ENCODE measurements around the gene KLHDC8A.
A peak's percentile ranks its signal among the peaks of the same experiment; 100 is the strongest.
"Not testable (repeated sequence)": the region's sequence is repeated elsewhere in the genome, so short reads cannot be mapped to it uniquely, and the experiment has no call there.

Gene KLHDC8A

DNA sequence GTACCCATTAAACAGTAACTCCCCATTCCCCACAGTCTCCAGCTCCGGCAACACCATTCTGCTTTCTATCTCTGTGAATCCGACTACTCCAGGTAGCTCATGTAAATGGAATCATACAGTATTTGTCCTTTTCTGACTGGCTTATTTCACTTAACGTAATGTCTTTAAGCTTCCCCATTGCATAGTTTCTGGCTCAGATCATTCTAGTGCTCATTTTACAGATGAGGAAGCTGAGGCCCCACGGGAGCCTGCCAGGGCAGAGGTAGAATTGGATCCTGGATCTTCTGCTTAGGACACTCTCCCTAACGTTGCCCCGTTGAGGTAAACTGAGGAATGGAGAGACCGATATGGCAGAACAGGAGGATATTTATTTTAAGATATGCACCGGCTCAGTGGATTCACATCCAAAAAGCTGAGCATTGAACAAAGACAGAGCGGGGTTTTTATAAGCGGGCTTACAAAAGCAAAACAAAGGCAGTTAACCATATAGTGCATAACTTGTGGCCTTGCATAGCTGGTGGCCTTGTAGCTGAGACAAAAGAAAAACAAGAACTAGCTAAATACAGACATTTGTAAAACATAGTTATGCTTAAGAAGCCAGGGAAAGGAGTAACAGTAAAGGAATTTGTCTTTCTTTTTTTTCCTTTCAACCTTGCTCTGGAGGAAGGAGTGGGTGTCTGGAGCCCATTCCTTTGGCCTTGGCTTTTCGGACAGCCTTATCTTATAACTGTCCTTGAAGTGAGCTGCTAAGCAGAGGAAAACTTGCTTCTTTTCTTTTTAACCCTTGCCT lies 15.3 kb upstream of the KLHDC8A start:
- no peak for DNase-seq (ENCODE audit: low spot score)

DNA sequence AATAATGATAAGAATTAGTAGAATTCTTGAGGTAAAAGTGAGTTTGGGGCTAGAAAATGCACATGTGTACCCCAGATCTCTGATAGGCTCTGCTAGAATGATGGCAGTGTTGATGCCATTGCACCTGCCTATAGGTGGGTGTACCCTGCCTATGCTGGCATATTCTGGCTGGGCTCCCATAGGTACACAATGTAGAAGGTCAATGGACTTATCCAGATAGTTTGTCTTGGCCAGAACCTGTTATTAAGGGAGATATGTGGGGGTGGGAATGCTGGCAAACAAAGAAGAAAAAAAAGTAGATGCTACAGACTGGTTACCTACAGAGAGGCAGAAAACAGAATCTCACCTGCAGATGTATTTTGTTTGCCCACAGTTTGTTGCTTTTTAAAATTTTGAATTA lies 14.1 kb upstream of the KLHDC8A start:
- no peak for DNase-seq (ENCODE audit: low spot score)

DNA sequence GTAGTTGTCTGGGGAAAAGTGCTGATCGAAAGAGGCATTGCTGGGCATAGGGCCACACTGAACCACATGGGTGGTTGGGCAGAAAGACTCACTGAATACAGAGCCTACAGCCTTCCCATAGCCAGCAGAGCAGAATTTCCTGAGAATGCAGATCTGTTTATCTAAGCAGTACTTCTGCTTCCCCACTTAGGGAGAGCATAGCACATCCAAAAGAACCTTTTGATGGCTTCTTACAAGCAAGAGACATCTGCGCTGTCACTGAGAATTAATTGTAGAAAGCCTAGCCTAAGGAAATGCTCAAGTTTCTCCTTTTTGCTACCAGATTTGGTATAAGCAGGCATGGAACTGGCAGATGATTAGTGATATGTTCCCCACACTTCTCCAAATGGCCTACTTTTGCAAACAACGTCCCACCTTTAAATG lies 13.0 kb upstream of the KLHDC8A start:
- DNase-seq (ENCODE audit: low spot score): no peak

DNA sequence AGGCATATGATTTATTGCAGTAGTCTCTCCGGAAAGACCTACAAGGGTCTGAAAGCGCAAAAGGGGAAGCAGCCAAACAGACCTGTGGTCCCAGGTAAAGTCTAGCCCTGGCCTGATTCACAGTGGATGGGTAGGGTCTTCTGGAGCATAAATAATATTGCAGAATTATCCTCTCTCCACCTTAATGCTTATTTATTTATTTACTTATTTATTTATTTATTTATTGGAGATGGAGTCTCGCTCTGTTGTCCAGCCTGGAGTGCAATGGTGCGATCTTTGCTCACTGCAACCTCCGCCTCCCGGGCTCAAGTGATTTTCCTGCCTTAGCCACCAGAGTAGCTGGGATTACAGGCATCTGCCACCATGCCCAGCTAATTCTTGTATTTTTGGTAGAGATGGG lies 11.8 kb upstream of the KLHDC8A start:
- DNase-seq (ENCODE audit: low spot score): no peak

DNA sequence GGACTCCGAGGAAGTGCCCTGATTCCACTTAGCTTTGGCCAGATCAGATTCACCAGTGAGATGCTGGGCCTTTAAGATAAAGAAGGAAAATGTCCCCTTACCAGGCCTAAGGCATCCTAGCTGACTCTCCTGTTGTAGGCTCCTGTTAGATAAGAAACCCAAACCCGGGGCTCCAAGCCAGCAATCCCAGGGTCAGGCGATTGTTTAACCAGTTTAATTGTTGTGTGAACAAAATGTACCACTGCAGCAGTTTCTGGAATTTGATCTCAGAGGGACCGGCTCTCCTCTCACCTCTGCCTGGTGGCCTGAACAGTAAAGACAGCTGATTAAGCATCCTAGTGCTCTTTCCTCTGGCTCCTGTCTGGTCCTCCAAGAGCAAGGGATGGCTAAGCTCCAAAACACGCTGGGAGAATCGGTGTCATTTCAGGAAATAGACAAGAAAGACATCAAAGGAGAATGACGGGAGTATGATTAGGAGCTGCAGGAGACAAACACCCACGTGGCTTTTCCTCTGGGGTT lies 9.3 kb upstream of the KLHDC8A start:
- DNase-seq (ENCODE audit: low spot score): no peak

- DNase-seq (ENCODE audit: low spot score): not testable (repeated sequence)
These were observed 8.4 kb upstream of the KLHDC8A start for GRCh38 chr1:205365086-205365485.

GRCh38 chr1:205360891-205361290 lies 4.2 kb upstream of the KLHDC8A start:
- DNase-seq (ENCODE audit: low spot score): no peak

GRCh38 chr1:205359771-205360565 lies 3.2 kb upstream of the KLHDC8A start:
- DNase-seq (ENCODE audit: low spot score): no peak

GRCh38 chr1:205358579-205358978 lies 1.9 kb upstream of the KLHDC8A start:
- DNase-seq (ENCODE audit: low spot score): no peak

DNA sequence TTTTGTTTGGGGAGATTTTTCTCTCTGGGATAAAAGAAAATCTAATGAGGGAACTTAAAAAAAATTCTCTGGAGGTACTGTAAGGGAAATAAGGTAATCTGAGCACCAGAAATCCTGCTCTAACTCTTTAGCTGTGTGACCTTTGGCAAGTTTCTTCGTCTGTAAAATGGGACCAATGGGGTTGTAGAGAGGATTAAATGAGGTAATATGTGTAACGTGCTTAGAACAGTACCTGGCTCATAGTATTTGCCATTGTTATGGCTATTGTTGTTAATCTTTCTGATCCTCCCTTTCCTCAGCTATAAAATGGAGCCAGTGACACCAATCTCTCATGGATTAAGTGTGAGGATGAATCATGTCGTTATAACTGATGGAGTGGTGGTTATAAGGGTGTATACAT lies 845 bp upstream of the KLHDC8A start:
- no peak for DNase-seq (ENCODE audit: low spot score)

GRCh38 chr1:205355075-205355453 lies 1.7 kb downstream of the KLHDC8A start:
- peak; percentile 40 for DNase-seq (ENCODE audit: low spot score)

DNA sequence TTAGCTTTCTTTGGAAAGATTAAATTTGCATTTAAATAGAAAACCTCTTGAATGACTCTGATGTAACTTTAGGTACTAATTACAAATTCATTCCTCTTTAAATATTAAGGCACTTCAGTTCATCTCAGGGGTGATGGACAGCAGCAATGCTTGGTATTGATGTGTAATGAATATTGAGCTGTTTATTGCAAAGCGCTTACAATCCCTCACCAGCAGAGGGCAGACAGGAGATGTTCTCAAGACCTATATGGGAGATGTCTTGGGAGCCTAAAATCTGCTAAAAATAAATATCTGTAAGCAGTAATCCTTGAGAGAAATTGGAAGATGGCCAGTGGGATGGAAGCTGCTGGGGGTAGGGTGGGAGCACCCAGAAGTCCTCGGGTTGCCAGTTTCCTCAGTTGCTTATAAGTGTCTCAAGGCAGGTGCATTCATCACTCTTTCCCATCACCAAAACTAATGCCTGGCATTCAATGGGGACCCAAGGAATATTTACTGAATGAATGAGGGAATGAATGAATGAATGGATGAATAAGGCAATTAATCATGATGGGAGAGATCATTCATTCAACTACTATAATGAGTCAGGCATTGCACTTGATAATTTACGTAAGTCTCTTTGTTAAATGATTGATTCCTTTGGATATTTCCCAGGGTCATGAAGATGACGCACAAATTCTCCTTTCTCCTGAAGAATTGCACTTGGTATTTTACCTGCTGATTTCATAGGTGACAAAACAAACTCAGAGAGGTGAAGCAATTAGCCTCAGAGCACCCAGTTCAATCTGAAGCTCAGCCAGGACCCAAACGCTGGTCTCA lies 2.3 kb downstream of the KLHDC8A start:
- DNase-seq (ENCODE audit: low spot score): peak; percentile 70

- no peak for DNase-seq (ENCODE audit: low spot score)
These were observed 3.1 kb downstream of the KLHDC8A start for GRCh38 chr1:205353612-205354011.

GRCh38 chr1:205353191-205353590 lies 3.5 kb downstream of the KLHDC8A start:
- DNase-seq (ENCODE audit: low spot score): no peak

GRCh38 chr1:205351984-205352713 lies 4.6 kb downstream of the KLHDC8A start:
- DNase-seq (ENCODE audit: low spot score): peak; percentile 37

DNA sequence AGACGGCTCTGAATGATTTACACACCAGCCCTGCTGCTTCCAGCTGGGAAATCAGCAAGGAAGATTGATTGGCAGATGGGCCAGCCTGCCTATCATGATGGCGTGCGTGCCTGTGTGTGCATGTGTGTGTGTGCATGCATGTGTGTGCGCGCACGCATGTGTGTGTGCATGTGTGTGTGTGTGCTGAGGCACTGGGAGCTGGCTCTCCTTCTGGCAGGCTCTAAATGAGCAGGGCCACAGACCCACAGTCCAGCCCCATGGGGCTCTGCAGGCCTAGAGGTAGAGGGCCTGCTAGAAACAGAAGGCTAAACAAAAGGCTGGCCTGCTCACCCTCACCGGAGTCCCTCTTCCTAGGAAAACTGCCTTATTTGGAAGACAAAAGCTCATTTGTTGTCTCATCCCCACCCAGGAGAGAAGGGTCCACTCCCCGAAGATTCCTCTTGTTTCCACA lies 6.0 kb downstream of the KLHDC8A start:
- no peak for DNase-seq (ENCODE audit: low spot score)

- no peak for DNase-seq (ENCODE audit: low spot score)
These were observed 6.6 kb downstream of the KLHDC8A start for GRCh38 chr1:205350124-205350523.

DNA sequence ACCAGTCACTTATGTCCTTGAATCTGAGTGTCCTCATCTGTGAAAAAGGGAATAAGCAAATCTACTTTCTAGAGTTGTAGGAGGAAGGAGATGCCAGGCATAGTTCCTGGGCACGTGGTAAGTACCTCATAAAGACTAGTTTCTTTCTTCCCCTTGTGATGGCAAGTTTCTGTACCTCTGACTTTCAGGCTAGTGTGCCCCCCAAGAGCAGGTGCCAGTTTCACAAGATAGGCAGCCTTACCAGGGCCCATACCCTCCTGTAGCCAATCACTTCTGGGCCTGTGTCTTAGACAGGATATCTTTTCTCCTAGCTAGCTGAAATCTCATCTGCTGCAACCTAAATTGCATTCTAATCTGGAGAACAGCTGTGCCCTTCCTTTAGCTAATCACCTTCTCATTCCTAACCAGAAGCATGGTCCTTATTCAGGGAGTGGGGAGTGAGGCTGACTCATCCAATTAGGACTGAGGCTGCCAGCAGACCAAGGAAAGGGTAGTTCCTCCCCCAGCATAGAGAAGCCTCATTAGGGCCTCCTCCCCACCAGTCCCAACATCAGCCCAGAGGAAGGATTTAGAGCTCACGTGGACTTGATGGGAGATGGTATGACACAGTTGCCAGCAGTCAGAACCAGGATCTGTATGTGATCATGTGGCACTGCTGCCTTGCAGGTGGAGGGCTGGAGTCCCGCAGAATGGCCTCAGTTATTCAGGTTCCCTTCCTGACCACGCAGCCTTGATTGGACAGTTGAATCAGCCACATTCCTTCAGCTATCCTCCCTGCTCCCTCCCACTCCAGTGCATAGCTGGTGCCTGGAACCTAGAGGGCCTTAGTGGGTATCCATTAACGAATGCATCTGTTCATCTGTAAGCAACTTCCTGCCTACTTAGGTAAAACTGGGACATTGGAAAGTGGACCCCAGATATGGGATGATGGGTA lies 7.9 kb downstream of the KLHDC8A start:
- DNase-seq (ENCODE audit: low spot score): peak; percentile 72

- DNase-seq (ENCODE audit: low spot score): peak; percentile 99
These were observed 9.7 kb downstream of the KLHDC8A start for GRCh38 chr1:205346956-205347574.

GRCh38 chr1:205345761-205346160 lies 11.0 kb downstream of the KLHDC8A start:
- no peak for DNase-seq (ENCODE audit: low spot score)
